HG03025 (cell line): ENCODE results near the gene PCMTD2.

Source experiments
- ATAC-seq: cut with Tn5 transposase; IDR thresholded peaks from one replicate; pipeline ENCODE4 v1.9.1; 2021; ENCODE audit warnings: mild to moderate bottlenecking, moderate library complexity; ENCODE audit not compliant: unreplicated experiment, low FRiP score

PCMTD2 gene

GRCh38 chr20:64238115-64238825 is 17.3 kb upstream of the PCMTD2 start:
- ATAC-seq, result no peak

DNA sequence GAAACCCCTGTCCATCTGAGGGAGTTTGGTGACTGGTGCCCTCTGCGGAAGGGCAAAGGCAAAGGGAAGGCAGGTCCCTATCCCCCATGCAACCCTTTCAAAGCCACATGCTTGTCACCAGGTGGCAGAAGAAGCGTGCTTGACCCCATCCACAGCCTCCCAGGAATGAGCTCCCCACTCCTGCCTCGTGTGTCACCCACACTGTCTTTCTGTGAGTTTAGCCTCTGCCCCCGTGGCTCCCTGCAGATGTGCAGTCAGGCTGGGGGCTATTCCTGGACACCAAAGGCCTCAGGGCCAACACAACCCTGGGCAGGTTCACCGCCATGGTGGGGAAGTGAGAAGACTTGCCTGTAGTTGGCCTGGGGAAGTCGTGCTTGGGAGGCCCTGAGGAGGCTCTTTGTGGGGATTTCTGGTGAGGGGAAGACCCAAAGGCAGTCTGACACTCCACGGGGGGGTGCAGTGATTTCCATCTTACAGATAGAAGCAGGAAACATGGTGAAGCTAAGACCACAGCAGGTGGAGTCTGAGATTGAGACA is 16.6 kb upstream of the PCMTD2 start:
- ATAC-seq, result no peak

GRCh38 chr20:64239449-64240242 is 15.9 kb upstream of the PCMTD2 start:
- no peak for ATAC-seq

GRCh38 chr20:64240243-64241015 is 15.1 kb upstream of the PCMTD2 start:
- no peak for ATAC-seq

GRCh38 chr20:64241061-64241460 is 14.5 kb upstream of the PCMTD2 start:
- ATAC-seq, result no peak

DNA sequence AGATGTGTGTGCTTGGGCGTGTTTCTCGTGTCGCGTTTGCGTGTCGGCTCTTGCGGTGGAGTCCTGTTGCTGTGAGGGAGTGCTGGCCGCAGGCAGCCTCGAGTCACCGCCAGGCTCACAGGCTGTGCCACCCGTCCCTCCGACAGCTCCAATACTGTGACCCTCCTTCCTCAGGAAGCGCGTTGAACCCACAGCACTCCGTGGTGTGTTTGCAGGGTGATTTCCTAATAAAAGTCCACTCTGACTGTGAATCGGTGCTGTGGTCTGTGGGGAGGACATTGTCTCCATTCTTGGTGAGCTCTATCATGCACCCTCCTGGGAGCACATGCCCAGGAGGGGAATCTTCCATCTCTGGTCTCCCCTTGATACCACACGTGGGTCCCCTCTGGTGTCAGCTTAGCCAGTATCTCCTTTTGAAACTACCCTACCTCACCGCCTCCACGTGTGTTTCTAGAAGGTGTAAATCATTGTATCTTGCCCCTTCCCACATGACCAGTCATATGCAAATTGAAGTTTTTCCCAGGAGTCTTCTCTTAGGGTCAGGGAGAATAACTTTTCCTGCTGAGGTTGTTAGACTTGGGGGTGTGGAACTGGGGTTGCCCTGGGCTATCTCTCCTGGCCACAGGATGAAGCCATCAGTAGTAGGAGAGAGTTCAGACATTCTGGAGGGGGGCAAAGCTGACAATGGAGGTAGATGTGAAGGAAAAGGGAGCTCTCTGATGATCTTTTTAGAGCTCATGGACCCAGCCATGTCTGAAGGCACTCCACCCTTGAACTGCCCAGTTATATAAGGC is 13.3 kb upstream of the PCMTD2 start:
- ATAC-seq, result no peak

DNA sequence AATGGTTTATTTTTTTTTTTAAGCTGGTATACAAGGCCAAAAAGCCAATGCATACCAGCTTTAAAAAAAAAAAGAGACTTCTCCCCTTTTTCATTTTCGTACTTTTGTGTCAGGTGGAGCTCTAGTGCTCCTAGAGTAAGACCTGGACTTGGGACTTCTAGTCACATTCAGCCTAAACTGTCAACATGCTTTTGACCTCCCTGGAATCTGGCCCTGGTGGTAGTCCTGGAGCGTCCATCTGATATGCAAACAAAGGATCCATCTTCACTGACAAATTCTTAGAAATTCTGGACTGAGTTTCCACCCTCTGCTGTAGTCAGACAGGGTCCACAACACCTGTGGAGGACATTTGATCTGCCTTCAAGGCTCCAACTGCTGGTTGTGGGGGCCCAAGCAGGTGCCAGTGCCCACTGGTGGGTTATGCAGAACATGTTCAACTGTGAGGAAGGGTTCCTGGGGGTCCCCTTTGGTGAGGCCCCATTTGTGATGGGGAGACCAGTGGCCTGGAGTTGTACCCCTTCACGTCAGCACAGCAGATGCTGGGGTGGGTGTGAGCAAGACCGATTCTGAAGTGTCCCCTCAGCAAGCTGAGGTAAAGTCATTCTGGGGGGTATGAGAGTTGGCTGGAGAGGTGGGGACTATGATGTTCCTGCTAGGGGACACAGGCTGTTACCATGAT is 12.6 kb upstream of the PCMTD2 start:
- ATAC-seq, result no peak

DNA sequence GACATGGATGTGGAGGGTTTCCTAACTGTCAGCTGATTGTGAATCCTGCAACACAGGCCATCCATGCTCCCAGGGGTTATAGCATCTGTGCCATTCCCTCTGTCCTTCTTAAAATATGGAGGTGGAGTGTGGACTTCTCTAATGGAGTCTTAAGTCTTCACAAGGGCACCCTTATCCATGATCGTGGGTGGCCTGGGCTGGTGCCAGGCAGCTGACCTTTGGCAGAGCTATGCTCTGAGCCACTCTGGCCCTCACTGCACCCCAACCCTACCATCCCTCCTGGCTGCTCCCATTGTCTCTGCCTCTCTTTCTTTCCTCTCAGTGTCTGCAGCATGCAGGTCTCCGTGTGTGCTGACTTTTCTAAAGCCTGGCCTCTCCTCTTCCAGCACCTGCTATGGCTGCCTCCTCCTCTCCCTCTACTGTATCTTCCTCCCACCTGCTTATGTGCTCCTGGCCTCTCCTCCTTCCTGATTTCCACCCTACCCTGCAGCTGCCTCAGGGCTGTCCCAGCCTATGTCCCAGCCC is 11.2 kb upstream of the PCMTD2 start:
- ATAC-seq, result no peak

DNA sequence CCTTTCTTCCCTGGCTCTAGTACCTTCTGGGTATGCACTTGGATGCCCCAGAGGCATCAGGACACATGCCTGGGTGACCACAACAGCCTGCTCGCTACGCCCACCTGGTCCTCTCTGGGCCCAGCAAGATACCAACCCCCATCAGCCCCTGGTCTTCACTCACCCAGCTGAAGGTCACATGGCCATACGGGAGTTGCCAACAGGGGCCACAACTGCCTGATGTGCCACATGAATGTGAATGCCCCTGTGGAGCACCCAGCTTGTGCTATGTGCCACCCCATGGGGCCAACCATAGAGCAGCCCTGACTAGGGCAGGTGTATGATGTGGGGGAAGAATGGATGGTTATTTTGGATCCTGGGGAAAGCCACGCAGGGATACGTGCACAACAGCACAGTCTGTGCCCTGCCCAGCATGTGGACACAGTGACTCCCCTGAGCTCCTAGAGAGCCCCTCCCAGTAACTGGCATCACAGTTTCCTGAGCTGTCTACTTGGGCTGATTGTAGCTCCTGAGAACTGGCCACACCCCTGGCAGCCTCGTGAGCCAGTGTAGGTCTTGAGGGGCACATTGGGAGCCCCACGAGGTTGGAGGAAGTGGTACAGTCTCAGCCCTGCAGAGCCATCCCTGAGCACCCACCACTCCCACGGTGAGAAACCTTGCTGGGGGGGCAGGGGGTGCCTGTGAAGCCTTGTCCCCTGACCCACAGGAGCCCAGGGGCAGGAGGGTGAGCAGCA is 10.5 kb upstream of the PCMTD2 start:
- no peak for ATAC-seq

DNA sequence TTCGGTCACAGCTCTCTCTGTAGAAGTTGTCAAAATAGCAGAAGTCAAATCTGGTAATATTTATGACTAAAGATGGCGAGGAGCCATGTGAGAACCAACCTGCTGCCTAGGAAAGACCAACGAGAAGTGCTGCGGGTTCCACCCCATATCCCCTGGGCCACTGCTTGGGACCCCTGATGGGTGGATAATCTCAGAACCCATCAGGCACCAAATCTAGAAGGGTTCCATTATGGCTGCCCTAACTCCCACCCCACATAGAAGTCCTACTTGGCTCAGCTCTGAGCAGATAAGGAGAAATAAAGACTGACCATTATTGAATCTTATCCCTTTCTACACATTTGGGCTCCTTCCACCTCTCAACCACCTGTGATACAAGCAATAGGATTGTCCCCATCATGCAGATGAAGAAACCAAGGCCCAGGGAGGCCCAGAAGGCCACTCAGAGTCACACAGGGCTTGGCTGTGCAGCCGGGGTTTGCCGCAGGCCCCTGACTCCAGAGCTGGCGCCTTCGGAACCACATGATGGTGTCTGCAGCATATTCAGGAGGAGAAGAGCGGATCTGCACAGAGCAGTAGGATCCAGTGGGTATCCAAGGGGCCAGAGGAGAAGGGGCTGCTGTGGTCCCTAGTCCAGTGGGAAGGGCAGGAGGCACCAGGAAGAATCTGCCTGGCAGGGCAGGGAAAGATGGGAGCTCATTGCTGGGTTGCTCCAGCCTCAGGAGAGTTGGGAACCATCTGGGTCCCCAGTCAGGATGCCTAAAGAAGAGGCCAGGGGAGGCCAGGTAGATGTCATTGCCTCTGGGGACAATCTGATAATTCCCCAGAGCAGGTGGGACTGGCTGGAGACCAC is 9.6 kb upstream of the PCMTD2 start:
- ATAC-seq, result no peak

DNA sequence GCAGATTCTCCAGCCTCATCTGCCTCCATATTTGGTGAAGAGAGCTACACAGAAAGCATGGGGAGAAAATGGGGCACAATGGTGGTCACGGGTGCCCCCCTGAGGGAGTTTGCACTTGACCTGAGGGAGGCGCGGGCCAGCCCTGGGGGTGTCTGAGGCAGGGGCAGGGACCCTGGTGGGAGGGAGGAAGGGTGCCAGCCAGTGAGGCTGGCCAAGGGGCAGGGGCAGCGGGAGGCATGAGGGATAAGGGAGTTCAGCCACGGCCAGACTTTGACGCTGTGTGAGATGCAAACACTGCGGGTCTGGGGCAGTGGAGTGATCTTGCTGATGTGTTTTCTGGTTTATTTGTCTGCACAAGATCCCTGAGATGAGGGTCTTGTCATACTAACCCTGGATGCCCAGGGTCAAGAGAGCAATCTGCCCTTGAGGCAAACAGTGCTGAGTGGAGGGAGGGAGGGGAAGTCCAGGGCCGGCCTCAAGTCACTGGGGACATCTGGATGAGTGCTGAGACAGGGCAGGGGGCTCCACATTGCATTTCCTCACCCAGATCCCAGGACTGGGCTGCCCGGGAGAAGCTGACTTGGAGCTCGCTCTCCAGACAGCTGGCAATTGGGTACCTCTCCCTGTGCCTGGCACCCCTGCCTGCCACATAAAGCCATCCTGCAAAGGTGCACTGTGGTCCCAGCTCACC is 8.8 kb upstream of the PCMTD2 start:
- no peak for ATAC-seq

DNA sequence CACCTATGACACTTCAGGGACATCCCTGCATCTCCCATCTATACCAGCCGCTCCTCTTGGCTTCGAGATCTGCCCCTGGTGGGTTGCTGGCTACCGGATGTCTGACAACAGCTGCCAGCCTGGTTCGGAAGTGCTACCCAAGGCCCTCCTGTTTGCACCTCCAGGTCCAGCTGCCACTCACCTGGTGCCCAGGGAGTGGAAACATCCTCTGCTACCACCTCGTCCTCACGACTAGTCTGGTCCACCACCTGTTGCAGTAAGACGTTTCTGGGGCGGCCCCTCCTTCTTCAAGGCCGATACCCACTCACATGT is 8.3 kb upstream of the PCMTD2 start:
- ATAC-seq, result no peak

DNA sequence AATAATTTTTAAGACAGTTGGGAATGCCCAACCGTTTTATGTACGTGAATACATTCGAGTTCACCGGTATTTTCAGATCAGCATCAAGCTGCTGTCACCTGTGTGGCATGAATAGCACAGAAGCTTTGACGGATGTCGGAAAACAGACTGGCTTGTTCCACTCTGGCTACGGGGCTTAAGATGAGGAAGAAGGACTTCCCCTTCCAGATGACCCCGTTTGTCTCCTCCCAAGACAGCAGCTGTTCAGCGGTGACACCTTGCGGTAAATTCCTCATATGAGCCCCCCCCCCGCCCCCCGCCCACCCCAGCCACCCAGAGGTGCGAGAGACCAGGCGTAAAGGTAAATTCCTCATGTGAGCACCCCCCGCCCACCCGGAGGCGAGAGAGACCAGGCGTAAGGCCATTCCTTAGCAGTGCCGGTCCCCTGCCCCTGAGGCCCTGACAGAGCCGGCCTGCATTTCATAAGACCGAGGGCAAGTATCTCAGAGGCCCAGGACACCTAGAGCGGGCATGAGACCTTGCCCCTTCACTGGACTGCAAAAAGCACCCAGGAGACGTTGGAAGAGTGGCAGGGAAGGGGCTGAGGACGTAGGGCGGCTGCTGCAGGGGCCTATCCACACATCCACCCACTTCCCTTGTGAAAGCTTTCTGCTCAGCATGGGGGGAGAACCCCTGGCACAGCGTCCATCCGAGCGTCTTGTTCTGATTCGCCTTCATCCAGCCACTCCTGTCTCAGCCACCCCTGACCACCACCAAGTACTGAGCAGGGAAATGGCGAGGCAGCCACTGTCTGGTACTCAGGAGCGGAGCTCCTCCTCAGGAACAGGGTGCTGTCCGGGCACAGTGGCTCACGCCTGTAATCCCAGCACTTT is 7.3 kb upstream of the PCMTD2 start:
- ATAC-seq, result no peak

- no peak for ATAC-seq
These were observed 5.5 kb upstream of the PCMTD2 start for GRCh38 chr20:64250027-64250426.

DNA sequence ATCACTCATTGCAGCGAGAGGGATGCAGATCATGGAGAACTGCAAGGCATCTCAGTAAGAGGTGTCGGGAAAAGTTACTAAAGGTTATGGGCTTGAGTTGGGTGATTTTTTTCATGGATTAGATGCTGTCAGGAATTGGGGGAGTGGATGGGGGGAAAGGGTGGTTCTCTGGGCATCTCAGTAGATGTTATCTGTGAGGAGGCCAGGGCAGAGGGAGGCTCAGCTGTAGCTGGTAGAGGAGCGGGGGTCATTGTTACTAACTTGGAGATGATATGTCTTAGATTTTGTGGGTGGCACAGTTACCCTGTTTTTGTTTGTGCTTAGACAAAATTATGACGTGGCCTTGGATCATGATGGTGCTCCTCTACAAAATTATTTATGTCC is 2.6 kb upstream of the PCMTD2 start:
- no peak for ATAC-seq

DNA sequence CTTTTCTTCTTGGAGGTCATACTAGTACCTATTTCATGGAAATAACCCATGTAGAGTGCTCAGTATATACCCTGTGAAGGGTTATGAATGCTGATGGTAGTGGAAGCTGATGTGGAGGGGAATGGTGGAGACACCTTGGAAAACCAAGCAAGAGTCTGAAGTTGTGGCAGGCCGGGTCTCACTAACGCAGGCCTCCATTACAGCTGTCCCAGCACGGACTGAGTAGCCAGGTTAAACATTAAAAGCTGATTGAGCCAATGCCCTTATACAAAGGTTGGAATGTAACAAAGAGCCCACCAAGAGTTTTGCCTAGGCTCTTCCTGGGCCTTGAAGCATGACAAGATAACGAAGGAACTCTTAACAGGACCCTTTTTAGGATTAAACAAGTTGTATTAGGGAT is 2.1 kb upstream of the PCMTD2 start:
- no peak for ATAC-seq

DNA sequence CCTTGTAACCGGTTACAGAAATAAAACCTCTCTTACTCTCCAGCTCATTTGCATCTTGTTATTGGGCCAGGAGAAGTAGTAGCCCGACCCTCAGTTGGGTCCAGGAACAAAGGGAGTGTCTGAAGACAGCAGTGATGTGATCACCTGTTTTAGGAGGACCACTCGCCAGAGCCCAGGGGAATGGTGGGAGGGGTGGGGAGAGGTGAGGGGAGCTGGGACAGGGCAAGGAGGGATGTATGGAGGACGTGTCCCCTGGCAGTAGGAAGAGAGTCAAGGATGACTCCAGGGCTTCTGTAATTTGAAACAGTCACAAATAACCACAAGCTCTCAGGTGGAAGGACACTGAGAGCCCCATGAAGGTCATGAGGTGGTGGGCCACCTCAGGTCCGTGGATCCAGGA is 1.4 kb upstream of the PCMTD2 start:
- ATAC-seq, result no peak
